HK-2 (cell line): ENCODE data around the gene RNASE8.

ENCODE experiments used
- DNase-seq: peaks from one replicate; pipeline ENCODE4 v3.0.0-alpha.2; 2018; ENCODE audit not compliant: unreplicated experiment

The RNASE8 gene

GRCh38 chr14:21091821-21092272, 34.2 kb downstream of the RNASE8 start:
- DNase-seq = no peak

DNA sequence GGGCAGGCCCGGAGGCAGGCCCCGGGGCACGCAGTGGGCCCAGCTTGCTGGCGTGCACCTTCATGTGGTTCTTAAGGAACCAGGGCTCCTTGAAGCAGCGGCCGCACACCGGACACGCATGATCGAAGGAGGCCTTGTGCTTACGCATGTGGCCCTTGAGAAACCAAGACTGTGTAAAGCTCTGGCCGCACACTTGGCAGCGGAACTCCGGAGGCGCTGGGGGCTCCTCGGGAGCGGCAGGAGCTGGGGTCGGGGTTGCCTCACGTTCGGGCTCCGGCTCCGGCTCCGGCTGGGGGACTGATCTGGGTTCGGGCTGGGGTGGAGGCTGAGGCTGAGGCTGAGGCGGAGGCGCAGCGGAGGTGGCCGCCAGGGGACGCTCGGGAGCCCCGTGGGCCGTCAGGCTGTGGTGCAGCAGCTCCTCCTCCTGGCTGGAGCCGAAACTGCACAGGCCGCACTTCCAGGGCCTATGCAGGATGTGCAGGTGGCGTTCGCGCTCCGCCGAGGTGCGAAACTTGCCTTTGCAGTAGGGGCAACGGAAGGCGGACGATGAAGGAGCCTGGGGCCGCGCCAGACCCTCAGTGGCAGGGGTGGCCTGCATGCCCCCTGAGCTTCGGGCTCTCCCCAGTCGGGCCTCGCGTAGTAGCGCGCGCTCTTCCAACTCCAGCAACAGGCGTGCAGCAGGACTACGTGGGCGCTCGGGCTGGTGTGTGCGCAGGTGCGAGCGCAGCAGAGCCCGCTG, 34.8 kb downstream of the RNASE8 start:
- peak; percentile 90 for DNase-seq

- no peak for DNase-seq
Observed at GRCh38 chr14:21093018-21093417, 35.4 kb downstream of the RNASE8 start.

GRCh38 chr14:21093769-21094681, 36.4 kb downstream of the RNASE8 start:
- no peak for DNase-seq

- DNase-seq = no peak
Observed at GRCh38 chr14:21095430-21096205, 38.0 kb downstream of the RNASE8 start.

DNA sequence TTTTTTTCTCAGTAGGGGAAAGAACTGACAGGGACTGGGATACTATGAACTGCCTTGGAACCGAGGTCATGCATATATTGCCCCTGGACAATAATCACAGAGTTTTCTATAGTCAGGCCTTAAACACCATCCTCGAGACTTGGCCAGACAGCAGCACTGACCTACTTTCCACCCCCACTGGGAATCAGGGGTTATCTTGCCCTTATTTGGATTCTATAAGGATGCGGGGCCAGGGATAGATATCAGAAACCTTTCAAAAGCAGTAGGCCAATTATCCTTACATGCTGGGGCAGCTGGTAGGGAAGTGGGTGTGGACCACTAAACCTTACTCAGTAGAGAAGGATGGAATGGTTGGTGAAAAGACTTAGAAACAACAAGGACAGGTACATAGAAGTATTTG, 38.8 kb downstream of the RNASE8 start:
- DNase-seq = no peak

GRCh38 chr14:21096978-21097635, 39.5 kb downstream of the RNASE8 start:
- DNase-seq = no peak

DNA sequence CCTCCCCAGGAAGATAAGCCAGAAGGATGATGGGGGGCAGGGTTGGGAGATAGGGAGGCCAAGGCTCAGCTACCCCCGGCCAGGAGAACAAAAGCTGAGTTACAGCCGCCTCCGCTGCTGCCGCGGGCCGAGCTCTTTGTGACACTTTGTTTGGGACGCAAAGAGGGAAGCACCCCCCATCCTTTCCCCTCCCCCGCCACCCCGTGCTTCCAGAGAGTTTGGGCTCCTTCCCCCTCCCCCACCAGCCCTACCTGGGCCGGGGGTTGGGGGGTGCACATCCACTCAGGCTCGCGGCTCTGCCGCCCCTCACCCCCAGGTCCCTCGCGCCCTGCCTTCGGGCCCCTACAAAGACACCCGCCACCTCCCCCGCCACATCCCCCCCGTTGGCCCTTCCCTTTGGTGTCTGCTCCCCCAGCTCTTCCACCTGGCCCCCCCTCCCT, 40.0 kb downstream of the RNASE8 start:
- no peak for DNase-seq

DNA sequence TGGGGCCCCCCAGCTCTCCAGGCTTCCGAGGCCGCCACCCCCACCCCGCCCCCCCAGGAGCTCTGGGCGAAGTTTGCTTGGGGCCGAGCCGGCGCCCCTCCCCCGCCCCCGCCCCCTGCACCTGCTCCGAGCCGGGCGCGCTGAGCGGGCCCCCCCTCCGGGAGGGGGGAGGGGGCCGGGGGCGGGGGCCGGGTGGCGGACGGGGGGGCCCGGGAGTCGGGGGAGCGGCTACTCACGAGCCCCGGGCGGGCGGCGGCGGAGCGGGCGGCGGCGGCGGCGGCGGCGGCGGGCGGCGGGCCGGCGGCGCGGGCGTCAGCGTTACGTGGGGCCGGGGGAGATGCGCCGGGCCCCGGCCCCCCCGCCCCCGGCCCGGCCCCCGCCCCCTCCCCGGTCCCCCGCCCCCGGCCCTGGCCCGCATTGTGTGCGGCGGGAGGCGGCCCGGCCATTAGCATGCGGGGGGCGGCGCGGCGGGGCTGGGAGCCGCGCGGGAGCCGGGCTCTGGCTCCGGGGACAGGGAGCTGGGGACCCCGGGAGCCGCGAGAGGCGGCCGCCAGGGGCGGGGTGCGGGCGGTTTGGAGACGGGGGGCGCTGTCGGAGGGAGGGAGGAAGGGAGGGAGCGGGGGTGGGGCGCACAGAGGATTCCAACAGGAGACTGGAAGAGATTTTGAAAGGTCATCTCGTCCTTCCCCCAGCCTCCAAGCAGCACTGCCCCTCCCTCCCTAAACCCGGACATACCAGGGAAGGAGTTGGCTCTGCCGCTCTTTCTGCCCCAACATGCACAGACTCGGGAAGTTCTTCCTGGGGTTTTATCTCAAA, 40.7 kb downstream of the RNASE8 start, which contains the start of gene ZNF219:
Gene ZNF219, minus strand, starts transcription at position 580 of the 816 bp plus-strand sequence. CDS start 5,064 bp downstream, outside the sequence.
- no peak for DNase-seq

- no peak for DNase-seq
Observed at GRCh38 chr14:21098892-21099595, 41.4 kb downstream of the RNASE8 start.

GRCh38 chr14:21099596-21099985, 42.0 kb downstream of the RNASE8 start:
- DNase-seq = no peak

GRCh38 chr14:21100931-21101330, 43.3 kb downstream of the RNASE8 start, which contains the start of gene TMEM253:
Gene TMEM253, plus strand, starts transcription at chr14:21101066. Its CDS starts 278 bp downstream, at chr14:21101344.
- no peak for DNase-seq

GRCh38 chr14:21101802-21102413, 44.3 kb downstream of the RNASE8 start:
- no peak for DNase-seq

GRCh38 chr14:21102521-21103410, 45.1 kb downstream of the RNASE8 start:
- no peak for DNase-seq

GRCh38 chr14:21103411-21103709, 45.7 kb downstream of the RNASE8 start:
- DNase-seq = no peak

DNA sequence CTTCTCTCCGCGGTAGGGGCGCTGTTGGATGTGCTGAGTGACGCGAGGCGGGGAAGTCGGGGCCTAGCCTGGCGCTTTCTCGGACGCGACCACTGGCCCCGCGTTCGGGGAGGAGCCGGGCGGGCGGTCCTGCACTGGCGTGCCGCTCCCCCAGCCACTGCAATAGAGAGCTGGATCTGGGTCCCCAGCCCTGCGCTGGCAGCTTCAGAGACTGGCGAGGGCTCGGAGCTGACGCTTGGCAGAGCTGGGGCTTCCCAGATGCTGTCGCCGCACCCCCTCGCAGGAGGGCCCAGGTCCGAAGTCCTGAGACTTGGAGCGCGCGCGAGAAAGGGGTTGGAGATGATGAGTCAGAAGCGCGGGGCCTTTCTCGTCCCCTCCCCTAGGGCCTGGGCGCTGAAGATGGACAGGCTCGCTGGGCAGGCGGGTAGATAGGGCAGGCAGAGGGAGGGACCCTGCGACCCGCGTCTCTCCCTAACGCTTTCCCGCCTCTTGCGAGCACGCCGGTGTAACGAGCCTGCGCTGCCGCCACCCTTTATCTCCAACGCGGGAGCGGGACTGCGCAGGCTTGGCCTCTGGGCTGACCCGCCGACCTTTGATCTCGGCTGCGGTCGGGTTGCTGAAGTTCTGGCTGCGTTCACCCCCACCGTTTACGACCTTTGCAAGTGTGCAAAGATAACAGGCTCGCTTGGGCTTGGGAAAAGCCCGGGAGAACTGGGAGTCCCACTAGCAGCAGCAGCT, 46.3 kb downstream of the RNASE8 start:
- peak; percentile 94 for DNase-seq

- peak; percentile 78 for DNase-seq
Observed at GRCh38 chr14:21104448-21105060, 46.9 kb downstream of the RNASE8 start.
